ENCODE measurements around the gene RAB28.

The RAB28 gene

DNA sequence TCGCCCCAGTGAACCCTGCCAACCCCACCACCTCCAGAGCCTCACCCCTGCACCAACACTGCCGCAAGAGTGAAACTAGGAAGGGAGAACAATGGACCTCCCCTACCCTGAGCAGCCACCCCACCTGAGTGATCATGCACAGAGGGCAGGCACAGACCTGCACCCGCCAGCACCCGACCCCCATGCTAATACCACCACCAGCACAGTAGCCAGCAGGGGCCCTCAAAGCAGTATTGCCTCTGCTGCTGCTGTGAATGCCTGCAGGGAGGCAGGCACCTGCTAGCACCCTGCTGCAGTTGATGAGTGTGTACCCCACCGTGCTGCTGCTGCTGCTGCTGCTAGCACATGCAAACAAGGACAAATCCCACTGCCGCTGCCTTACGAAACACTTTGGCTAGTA, 100.1 kb downstream of the RAB28 start:
- H3K4me3 ChIP-seq (replicated peaks; ENCODE audit: low read depth, low read length), result no peak overlapping the region
- DNase-seq (ENCODE audit: low read depth), result no peak
- TF ChIP-seq, protein P1, sequence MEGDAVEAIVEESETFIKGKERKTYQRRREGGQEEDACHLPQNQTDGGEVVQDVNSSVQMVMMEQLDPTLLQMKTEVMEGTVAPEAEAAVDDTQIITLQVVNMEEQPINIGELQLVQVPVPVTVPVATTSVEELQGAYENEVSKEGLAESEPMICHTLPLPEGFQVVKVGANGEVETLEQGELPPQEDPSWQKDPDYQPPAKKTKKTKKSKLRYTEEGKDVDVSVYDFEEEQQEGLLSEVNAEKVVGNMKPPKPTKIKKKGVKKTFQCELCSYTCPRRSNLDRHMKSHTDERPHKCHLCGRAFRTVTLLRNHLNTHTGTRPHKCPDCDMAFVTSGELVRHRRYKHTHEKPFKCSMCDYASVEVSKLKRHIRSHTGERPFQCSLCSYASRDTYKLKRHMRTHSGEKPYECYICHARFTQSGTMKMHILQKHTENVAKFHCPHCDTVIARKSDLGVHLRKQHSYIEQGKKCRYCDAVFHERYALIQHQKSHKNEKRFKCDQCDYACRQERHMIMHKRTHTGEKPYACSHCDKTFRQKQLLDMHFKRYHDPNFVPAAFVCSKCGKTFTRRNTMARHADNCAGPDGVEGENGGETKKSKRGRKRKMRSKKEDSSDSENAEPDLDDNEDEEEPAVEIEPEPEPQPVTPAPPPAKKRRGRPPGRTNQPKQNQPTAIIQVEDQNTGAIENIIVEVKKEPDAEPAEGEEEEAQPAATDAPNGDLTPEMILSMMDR (IDR thresholded peaks at IDR 0.05; ENCODE audit: low read length, missing control alignments), result no peak

DNA sequence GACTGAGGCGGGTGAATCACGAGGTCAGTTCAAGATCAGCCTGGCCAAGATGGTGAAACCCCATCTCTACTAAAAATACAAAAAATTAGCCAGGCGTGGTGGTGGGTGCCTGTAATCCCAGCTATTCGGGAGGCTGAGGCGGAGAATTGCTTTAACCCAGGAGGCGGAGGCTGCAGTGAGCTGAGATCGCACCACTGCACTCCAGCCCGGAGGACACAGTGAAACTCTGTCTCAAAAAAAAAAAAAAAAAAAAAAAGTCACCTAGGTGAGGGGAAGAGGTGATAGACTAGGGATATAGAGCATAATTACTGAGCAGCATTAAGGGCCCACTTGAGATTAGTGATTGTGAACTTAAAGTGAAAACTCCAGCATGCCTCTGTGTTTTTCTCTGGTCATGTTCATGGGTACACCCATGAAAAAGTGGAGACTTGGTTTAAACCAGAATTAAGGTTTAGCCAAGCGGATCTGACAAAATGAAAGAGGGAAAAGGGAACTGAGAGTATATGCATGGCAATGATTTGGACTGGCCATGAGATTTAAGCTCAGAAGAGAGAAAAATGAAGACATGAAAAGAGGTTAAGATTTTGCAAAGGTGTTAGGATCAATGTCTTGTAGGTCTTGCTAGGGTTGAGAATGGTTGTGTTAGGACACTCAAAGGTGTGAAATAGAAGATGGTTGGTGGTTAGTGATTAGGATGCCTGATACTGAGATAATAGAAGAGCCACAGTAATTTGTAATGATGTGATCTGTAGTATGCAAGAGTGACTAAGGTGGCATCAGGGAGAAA, 105.0 kb downstream of the RAB28 start:
- H3K4me3 ChIP-seq (replicated peaks; ENCODE audit: low read depth, low read length), result no peak overlapping the region
- no peak for DNase-seq (ENCODE audit: low read depth)
- TF ChIP-seq, protein P1 (IDR thresholded peaks at IDR 0.05; ENCODE audit: low read length, missing control alignments), result no peak

DNA sequence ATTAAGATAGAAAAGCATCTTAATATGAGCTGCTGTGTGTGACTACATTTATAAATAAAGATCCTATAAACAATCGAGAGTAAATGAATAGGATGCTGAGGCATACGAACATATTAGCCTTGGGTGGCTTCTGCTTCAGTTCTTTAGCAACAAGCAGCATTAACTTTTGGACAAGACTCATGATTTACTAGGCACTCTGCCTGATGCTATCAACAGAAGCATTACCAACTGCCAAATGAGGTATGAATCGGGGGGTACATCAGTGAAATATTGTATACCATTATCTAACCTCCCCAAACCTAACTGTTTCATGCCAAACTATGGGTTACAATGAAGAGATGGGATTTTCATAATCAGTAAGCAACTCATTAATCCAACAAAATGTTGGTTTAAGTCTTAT, 113.1 kb downstream of the RAB28 start:
- H3K4me3 ChIP-seq (replicated peaks; ENCODE audit: low read depth, low read length), result no peak overlapping the region
- no peak for DNase-seq (ENCODE audit: low read depth)
- TF ChIP-seq, protein P1 (IDR thresholded peaks at IDR 0.05; ENCODE audit: low read length, missing control alignments), result no peak

DNA sequence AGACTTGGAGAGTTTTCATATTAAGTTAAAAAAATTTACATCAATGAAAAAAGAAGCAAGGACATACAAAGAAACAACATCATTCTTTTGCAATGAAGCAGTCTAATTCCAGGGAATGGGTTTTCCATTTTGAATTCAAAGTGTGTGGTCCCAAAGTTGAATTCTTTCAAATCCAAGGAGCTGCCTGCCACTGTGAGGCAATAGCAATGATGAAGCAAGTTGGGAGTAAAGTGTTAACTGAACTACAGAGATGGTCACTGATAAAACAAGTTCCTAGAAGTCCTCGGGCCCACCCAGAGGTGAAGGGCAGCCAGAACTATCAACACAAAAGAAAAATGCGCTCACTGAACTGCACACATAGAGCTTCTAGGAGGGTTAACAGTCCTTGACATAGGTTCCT, 115.9 kb downstream of the RAB28 start:
- H3K4me3 ChIP-seq (replicated peaks; ENCODE audit: low read depth, low read length), result no peak overlapping the region
- peak; percentile 42 for DNase-seq (ENCODE audit: low read depth)
- TF ChIP-seq, protein P1 (IDR thresholded peaks at IDR 0.05; ENCODE audit: low read length, missing control alignments), result no peak

DNA sequence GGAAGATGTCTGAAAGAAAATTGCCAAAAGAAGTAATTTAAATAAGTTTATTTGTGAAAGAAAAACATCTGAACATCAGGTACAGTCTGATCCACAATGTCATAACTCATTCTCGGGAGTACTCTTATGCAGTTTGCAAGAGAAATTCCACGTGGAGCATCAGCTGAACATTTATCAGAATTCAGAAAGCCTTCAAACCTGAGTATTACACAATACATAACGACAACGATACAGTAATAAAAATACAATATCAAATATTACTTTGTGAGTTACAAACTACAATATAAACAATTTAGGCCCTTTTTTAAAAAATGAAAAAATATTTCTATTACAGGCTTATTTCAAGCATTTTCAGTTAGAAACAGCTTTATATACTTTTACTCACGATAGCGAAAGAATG, 116.4 kb downstream of the RAB28 start:
- no peak overlapping the region for H3K4me3 ChIP-seq (replicated peaks; ENCODE audit: low read depth, low read length)
- TF ChIP-seq, protein P1 (IDR thresholded peaks at IDR 0.05; ENCODE audit: low read length, missing control alignments), result no peak
- DNase-seq (ENCODE audit: low read depth), result no peak

DNA sequence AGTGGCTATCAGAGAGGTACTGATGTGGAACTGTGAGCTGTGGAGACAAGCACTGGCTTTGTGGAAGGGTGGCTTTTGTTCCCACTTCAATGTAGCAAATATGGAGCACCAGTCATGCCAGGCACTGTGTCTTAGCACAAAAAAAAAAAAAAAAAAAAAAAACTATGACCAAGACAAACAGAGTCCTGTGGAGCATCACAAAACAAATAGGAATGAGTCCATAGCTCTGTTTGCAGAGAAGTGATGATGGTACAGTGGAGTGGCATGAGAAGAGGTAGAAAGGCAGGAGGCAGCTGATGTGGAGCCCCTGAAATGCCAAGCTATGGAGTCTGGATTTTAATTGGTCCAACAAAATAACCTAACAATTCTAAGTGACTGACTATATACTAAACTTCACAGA, 116.9 kb downstream of the RAB28 start:
- no peak overlapping the region for H3K4me3 ChIP-seq (replicated peaks; ENCODE audit: low read depth, low read length)
- TF ChIP-seq, protein P1 (IDR thresholded peaks at IDR 0.05; ENCODE audit: low read length, missing control alignments), result no peak
- DNase-seq (ENCODE audit: low read depth), result no peak

DNA sequence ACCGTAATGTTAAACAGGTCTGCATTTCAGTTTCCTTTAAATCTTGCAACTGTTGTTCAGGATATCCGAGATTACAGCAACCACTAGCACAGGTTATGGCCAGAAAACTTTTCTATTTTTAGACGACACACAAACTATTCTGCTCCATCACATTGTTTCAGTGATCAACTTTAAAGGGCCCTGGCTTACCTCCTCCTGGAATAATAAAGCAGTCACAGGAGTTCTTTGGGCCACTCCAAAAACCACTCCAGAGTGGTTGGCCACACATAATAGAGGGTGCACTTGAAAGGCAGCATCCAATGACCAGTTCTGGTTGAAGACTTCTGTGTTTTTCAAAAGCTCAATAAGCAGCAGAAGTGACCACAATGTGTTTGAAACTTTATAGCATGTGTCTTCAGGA, 118.9 kb downstream of the RAB28 start:
- TF ChIP-seq, protein P1 (IDR thresholded peaks at IDR 0.05; ENCODE audit: low read length, missing control alignments), result no peak
- H3K4me3 ChIP-seq (replicated peaks; ENCODE audit: low read depth, low read length), result no peak overlapping the region
- no peak for DNase-seq (ENCODE audit: low read depth)
